Activated CD4-positive, alpha-beta T cell treated with anti-CD3 and anti-CD28 coated beads for 1 hour (primary cell): Measurements from ENCODE around the gene KAZN.

Source experiments
- DNase-seq: peaks from one replicate; pipeline ENCODE4 v3.0.0-alpha.2; 2020

KAZN gene

GRCh38 chr1:14923727-14924452 is 325.4 kb downstream of the KAZN start:
- DNase-seq: no peak

GRCh38 chr1:14924455-14925331 is 326.2 kb downstream of the KAZN start:
- no peak for DNase-seq

GRCh38 chr1:14925336-14926136 is 327.1 kb downstream of the KAZN start:
- no peak for DNase-seq

GRCh38 chr1:14926229-14926628 is 327.7 kb downstream of the KAZN start:
- no peak for DNase-seq

- DNase-seq: no peak
Measured at GRCh38 chr1:14926818-14927575, 328.5 kb downstream of the KAZN start.

GRCh38 chr1:14928412-14928811 is 329.9 kb downstream of the KAZN start:
- DNase-seq: no peak

- DNase-seq: no peak
Measured at GRCh38 chr1:14928886-14929546, 330.5 kb downstream of the KAZN start.

GRCh38 chr1:14929547-14930246 is 331.2 kb downstream of the KAZN start:
- DNase-seq: no peak

- no peak for DNase-seq
Measured at GRCh38 chr1:14930247-14930965, 331.9 kb downstream of the KAZN start.

GRCh38 chr1:14932034-14932638 is 333.7 kb downstream of the KAZN start:
- DNase-seq: no peak

GRCh38 chr1:14934867-14935266 is 336.4 kb downstream of the KAZN start:
- no peak for DNase-seq

GRCh38 chr1:14936815-14937214 is 338.3 kb downstream of the KAZN start:
- no peak for DNase-seq

- no peak for DNase-seq
Measured at GRCh38 chr1:14937288-14937949, 338.9 kb downstream of the KAZN start.

- DNase-seq: no peak
Measured at GRCh38 chr1:14939527-14940284, 341.2 kb downstream of the KAZN start.

- DNase-seq: no peak
Measured at GRCh38 chr1:14940285-14940870, 341.9 kb downstream of the KAZN start.

GRCh38 chr1:14941864-14942263 is 343.4 kb downstream of the KAZN start:
- DNase-seq: no peak

- no peak for DNase-seq
Measured at GRCh38 chr1:14944471-14944985, 346.0 kb downstream of the KAZN start.
